ENCODE measurements around the gene PRICKLE4. TPM values are rescaled to one million over a fixed set of nuclear protein-coding genes. Genes with fewer than 3 reads are reported as not detected.
A peak's percentile ranks its signal among the peaks of the same experiment; 100 is the strongest.
"Not testable (repeated sequence)": the region's sequence is repeated elsewhere in the genome, so short reads cannot be mapped to it uniquely, and the experiment has no call there.

PRICKLE4 gene
- total RNA-seq, 1 donor from 2014 or later = 2.8 TPM

- Mint-ChIP-seq H3K36me3 (no peaks in the 10 kb centered on the region), H3K9me3 (no peaks in the 10 kb centered on the region), H3K4me3 (no peak overlapping the region), H3K4me1 (ENCODE audit: unreplicated experiment) (no peaks in the 10 kb centered on the region), H3K27ac (no peak overlapping the region), H3K27me3 (peaks cover 33% of the 10 kb centered on the region)
- no peak for TF ChIP-seq CTCF (conservative IDR thresholded peaks at IDR 0.05)
- DNase-seq (ENCODE audit: extremely low spot score, unreplicated experiment) = no peak
These were observed 22.5 kb upstream of the PRICKLE4 start for GRCh38 chr6:41757931-41758640.

GRCh38 chr6:41758641-41759035 is 21.9 kb upstream of the PRICKLE4 start:
- Mint-ChIP-seq H3K27ac (no peak overlapping the region), H3K36me3 (no peaks in the 10 kb centered on the region), H3K4me1 (ENCODE audit: unreplicated experiment) (peaks cover 4% of the 10 kb centered on the region), H3K9me3 (no peaks in the 10 kb centered on the region), H3K4me3 (no peak overlapping the region), H3K27me3 (peaks cover 36% of the 10 kb centered on the region)
- DNase-seq (ENCODE audit: extremely low spot score, unreplicated experiment) = no peak
- TF ChIP-seq CTCF (conservative IDR thresholded peaks at IDR 0.05) = no peak

GRCh38 chr6:41759106-41759904 is 21.3 kb upstream of the PRICKLE4 start:
- peaks cover 5% of the 10 kb centered on the region for H3K4me1 Mint-ChIP-seq (ENCODE audit: unreplicated experiment)
- no peak for TF ChIP-seq CTCF (conservative IDR thresholded peaks at IDR 0.05)
- no peak overlapping the region for H3K27ac Mint-ChIP-seq
- DNase-seq (ENCODE audit: extremely low spot score, unreplicated experiment) = no peak
- H3K36me3 Mint-ChIP-seq = no peaks in the 10 kb centered on the region
- peaks cover 32% of the 10 kb centered on the region for H3K27me3 Mint-ChIP-seq
- no peak overlapping the region for H3K4me3 Mint-ChIP-seq
- H3K9me3 Mint-ChIP-seq = no peaks in the 10 kb centered on the region

- Mint-ChIP-seq H3K4me1 (ENCODE audit: unreplicated experiment) (peaks cover 5% of the 10 kb centered on the region), H3K9me3 (no peaks in the 10 kb centered on the region), H3K27ac (no peak overlapping the region), H3K27me3 (peaks cover 27% of the 10 kb centered on the region), H3K4me3 (no peak overlapping the region), H3K36me3 (no peaks in the 10 kb centered on the region)
- no peak for TF ChIP-seq CTCF (conservative IDR thresholded peaks at IDR 0.05)
- DNase-seq (ENCODE audit: extremely low spot score, unreplicated experiment) = no peak
These were observed 20.5 kb upstream of the PRICKLE4 start for GRCh38 chr6:41759905-41760579.

GRCh38 chr6:41763470-41763869 is 17.1 kb upstream of the PRICKLE4 start:
- Mint-ChIP-seq H3K27ac (peak overlapping the region; percentile 29), H3K9me3 (no peaks in the 10 kb centered on the region), H3K4me1 (ENCODE audit: unreplicated experiment) (peaks cover 23% of the 10 kb centered on the region), H3K36me3 (no peaks in the 10 kb centered on the region), H3K4me3 (no peak overlapping the region), H3K27me3 (peaks cover 19% of the 10 kb centered on the region)
- no peak for DNase-seq (ENCODE audit: extremely low spot score, unreplicated experiment)
- TF ChIP-seq CTCF (conservative IDR thresholded peaks at IDR 0.05) = no peak

GRCh38 chr6:41766043-41766664 is 14.4 kb upstream of the PRICKLE4 start:
- H3K9me3 Mint-ChIP-seq; DNase-seq (ENCODE audit: extremely low spot score, unreplicated experiment); H3K36me3 Mint-ChIP-seq; H3K4me3 Mint-ChIP-seq; H3K27ac Mint-ChIP-seq: not testable (repeated sequence)
- H3K27me3 Mint-ChIP-seq = peaks cover 13% of the 10 kb centered on the region
- peaks cover 30% of the 10 kb centered on the region for H3K4me1 Mint-ChIP-seq (ENCODE audit: unreplicated experiment)

Data from type B pancreatic cell (in vitro differentiated cells).